Prostate gland (tissue), 2 donors: ENCODE data around the gene SLC16A12.

ENCODE experiments used
- CTCF ChIP-seq, 4 experiments: fragments of 200-600 bp in 2 of 4; fragments of 450-650 bp in 2 of 4; sonication (generic) in 2 of 4; IDR thresholded peaks; 1 replicate in 3 of 4; 2 replicates in 1 of 4; pipeline ENCODE4 v1.5.1; 2016 to 2019; ENCODE audit warnings: antibody characterized with exemption in 4 of 4, mild to moderate bottlenecking in 2 of 4, moderate library complexity in 2 of 4
- POLR2A ChIP-seq: fragments of 450-650 bp; IDR thresholded peaks from one replicate; pipeline ENCODE4 v1.6.1; 2016; ENCODE audit warnings: antibody characterized with exemption, mild to moderate bottlenecking
- POLR2AphosphoS5 ChIP-seq: sonication (generic); formaldehyde crosslinking; IDR thresholded peaks from one replicate; pipeline ENCODE4 v1.6.1; 2017; ENCODE audit warnings: antibody characterized with exemption

GRCh38 chr10:89525556-89525955, 9.8 kb downstream of the SLC16A12 start:
- TF ChIP-seq CTCF (IDR thresholded peaks at IDR 0.05): no peak
- TF ChIP-seq POLR2A: no peak
- TF ChIP-seq POLR2AphosphoS5: no peak
